ENCODE results near the gene SENP1. TPM values are rescaled to one million over a fixed set of nuclear protein-coding genes. Genes with fewer than 3 reads are reported as not detected.
"Not testable (repeated sequence)": the region's sequence is repeated elsewhere in the genome, so short reads cannot be mapped to it uniquely, and the experiment has no call there.

The SENP1 gene
- total and polyA plus RNA-seq, 2 experiments from 2014 or later = 16.7 to 20.4 TPM

- Histone ChIP-seq H3K4me3 (peak overlapping the region; percentile 81), H3K27ac (peak overlapping the region; percentile 94), H3K27me3 (no peaks in the 10 kb centered on the region), H3K9me3 (ENCODE audit: low read depth) (no peaks in the 10 kb centered on the region), H3K36me3 (peaks cover 5% of the 10 kb centered on the region), H3K4me1 (ENCODE audit: low read depth) (peaks cover 29% of the 10 kb centered on the region)
- peak in 1 of 2 donors; percentile 34 for DNase-seq (ENCODE audit: low read depth in 1 of 2, low spot score in 1 of 2)
- no peak for TF ChIP-seq CTCF (IDR thresholded peaks at IDR 0.05; ENCODE audit: low read depth, low read length)
Measured at GRCh38 chr12:48119834-48120195, 13.9 kb upstream of the SENP1 start.

- Histone ChIP-seq H3K4me1 (ENCODE audit: low read depth) (peaks cover 24% of the 10 kb centered on the region), H3K4me3 (peak within 1 kb of the TSS; percentile 81), H3K27me3 (no peaks in the 10 kb centered on the region), H3K36me3 (peaks cover 5% of the 10 kb centered on the region), H3K27ac (peak within 1 kb of the TSS; percentile 94), H3K9me3 (ENCODE audit: low read depth) (no peaks in the 10 kb centered on the region)
- no peak for TF ChIP-seq CTCF (IDR thresholded peaks at IDR 0.05; ENCODE audit: low read depth, low read length)
- DNase-seq (ENCODE audit: low read depth in 1 of 2, low spot score in 1 of 2) = peak; percentile 92 to 95
Measured at GRCh38 chr12:48119078-48119833, 13.4 kb upstream of the SENP1 start, which contains the start of gene PFKM. Gene PFKM, plus strand, starts transcription at chr12:48119364. Its CDS starts 3,411 bp downstream, at chr12:48122775.

- H3K27me3 ChIP-seq = no peaks in the 10 kb centered on the region
- DNase-seq (ENCODE audit: low read depth in 1 of 2, low spot score in 1 of 2) = peak; percentile 8 to 11
- H3K27ac ChIP-seq = peak overlapping the region; percentile 94
- H3K9me3 ChIP-seq (ENCODE audit: low read depth) = no peaks in the 10 kb centered on the region
- H3K36me3 ChIP-seq = peaks cover 5% of the 10 kb centered on the region
- no peak for TF ChIP-seq CTCF (IDR thresholded peaks at IDR 0.05; ENCODE audit: low read depth, low read length)
- H3K4me3 ChIP-seq = peak overlapping the region; percentile 81
- peaks cover 19% of the 10 kb centered on the region for H3K4me1 ChIP-seq (ENCODE audit: low read depth)
Measured at GRCh38 chr12:48118284-48118871, 12.5 kb upstream of the SENP1 start.

- no peak overlapping the region for H3K27ac ChIP-seq
- peaks cover 14% of the 10 kb centered on the region for H3K4me1 ChIP-seq (ENCODE audit: low read depth)
- H3K4me3 ChIP-seq = no peak overlapping the region
- H3K9me3 ChIP-seq (ENCODE audit: low read depth) = no peaks in the 10 kb centered on the region
- DNase-seq (ENCODE audit: low read depth in 1 of 2, low spot score in 1 of 2) = no peak
- no peaks in the 10 kb centered on the region for H3K36me3 ChIP-seq
- no peak for TF ChIP-seq CTCF (IDR thresholded peaks at IDR 0.05; ENCODE audit: low read depth, low read length)
- no peaks in the 10 kb centered on the region for H3K27me3 ChIP-seq
Measured at GRCh38 chr12:48115957-48116356, 10.1 kb upstream of the SENP1 start.

- DNase-seq (ENCODE audit: low read depth in 1 of 2, low spot score in 1 of 2); H3K27me3 ChIP-seq; H3K9me3 ChIP-seq (ENCODE audit: low read depth); H3K4me3 ChIP-seq; H3K36me3 ChIP-seq; H3K4me1 ChIP-seq (ENCODE audit: low read depth); H3K27ac ChIP-seq: not testable (repeated sequence)
Measured at GRCh38 chr12:48111312-48111693, 5.4 kb upstream of the SENP1 start.

- Histone ChIP-seq H3K27me3 (peaks cover 5% of the 10 kb centered on the region), H3K36me3 (no peaks in the 10 kb centered on the region), H3K4me3 (no peak overlapping the region), H3K27ac (no peak overlapping the region), H3K4me1 (ENCODE audit: low read depth) (peaks cover 9% of the 10 kb centered on the region), H3K9me3 (ENCODE audit: low read depth) (no peaks in the 10 kb centered on the region)
- DNase-seq (ENCODE audit: low read depth in 1 of 2, low spot score in 1 of 2) = no peak
- no peak for TF ChIP-seq CTCF (IDR thresholded peaks at IDR 0.05; ENCODE audit: low read depth, low read length)
Measured at GRCh38 chr12:48110691-48111311, 4.9 kb upstream of the SENP1 start.

Measured in cardiac muscle cell (in vitro differentiated cells and primary cell).